WTC11 (cell line): Measurements from ENCODE around the gene B4GALNT3. TPM values are rescaled to one million over a fixed set of nuclear protein-coding genes. Genes with fewer than 3 reads are reported as not detected.

Source experiments
- ATAC-seq: fragments of 200-7000 bp; cut with Tn5 transposase; 2 replicates; pipeline ENCODE4 v1.10.0; 2021; ENCODE audit warnings: mild to moderate bottlenecking, moderate library complexity
- CTCF ChIA-PET: fragments of 300-600 bp; sonication (Branson Sonifier 250); formaldehyde crosslinking; loops from one replicate; lab custom pipeline; 2021; ENCODE audit warnings: antibody characterized with exemption; lab: Charles Lee
- POLR2A ChIA-PET: fragments of 350-600 bp; sonication (Branson Sonifier 250); formaldehyde crosslinking; loops from one replicate; lab custom pipeline; 2021; ENCODE audit warnings: antibody characterized with exemption; lab: Charles Lee
- DNase-seq: peaks from one replicate; pipeline ENCODE4 v3.0.0; 2021; ENCODE audit warnings: low spot score
- H3K27ac Mint-ChIP-seq: 2 replicates; pipeline ENCODE4 v1.8.0; 2021; ENCODE audit warnings: mixed read lengths
- H3K27me3 Mint-ChIP-seq: 2 replicates; pipeline ENCODE4 v1.8.0; 2021; ENCODE audit warnings: low read depth, mild to moderate bottlenecking, moderate library complexity, mixed read lengths
- H3K36me3 Mint-ChIP-seq: 2 replicates; pipeline ENCODE4 v1.8.0; 2021; ENCODE audit warnings: mixed read lengths
- H3K4me1 Mint-ChIP-seq: 2 replicates; pipeline ENCODE4 v1.8.0; 2022; ENCODE audit warnings: mixed read lengths
- H3K4me3 Mint-ChIP-seq: 2 replicates; pipeline ENCODE4 v1.8.0; 2021; ENCODE audit warnings: mild to moderate bottlenecking, moderate library complexity, mixed read lengths
- H3K9me3 Mint-ChIP-seq: 2 replicates; pipeline ENCODE4 v1.8.0; 2021; ENCODE audit warnings: mixed read lengths
- ATF6 ChIP-seq: sonication (generic); formaldehyde crosslinking; IDR thresholded peaks from 2 replicates; pipeline ENCODE4 v1.8.1; 2023; ENCODE audit warnings: mild to moderate bottlenecking, missing genetic modification reagents
- CTCF ChIP-seq: fragments of 200-600 bp; IDR thresholded peaks from 2 replicates; pipeline ENCODE4 v1.8.0; 2022; ENCODE audit warnings: antibody characterized with exemption
- ESRRA ChIP-seq: sonication (generic); formaldehyde crosslinking; IDR thresholded peaks from 2 replicates; pipeline ENCODE4 v1.8.1; 2022; ENCODE audit warnings: mild to moderate bottlenecking, missing genetic modification reagents, borderline replicate concordance
- ETV6 ChIP-seq: sonication (generic); formaldehyde crosslinking; IDR thresholded peaks from 2 replicates; pipeline ENCODE4 v1.8.1; 2022; ENCODE audit warnings: mild to moderate bottlenecking, missing genetic modification reagents
- FOXK1 ChIP-seq: sonication (generic); formaldehyde crosslinking; IDR thresholded peaks from 2 replicates; pipeline ENCODE4 v1.8.0; 2022; ENCODE audit warnings: mild to moderate bottlenecking, moderate library complexity, missing genetic modification reagents
- GABPB1 ChIP-seq: sonication (generic); formaldehyde crosslinking; IDR thresholded peaks from 2 replicates; pipeline ENCODE4 v1.8.1; 2023; ENCODE audit warnings: mild to moderate bottlenecking, missing genetic modification reagents
- MLX ChIP-seq: sonication (generic); formaldehyde crosslinking; IDR thresholded peaks from 2 replicates; pipeline ENCODE4 v1.8.1; 2023; ENCODE audit warnings: mild to moderate bottlenecking, missing genetic modification reagents, moderate library complexity
- MYBL2 ChIP-seq: sonication (generic); formaldehyde crosslinking; IDR thresholded peaks from 2 replicates; pipeline ENCODE4 v1.8.1; 2023; ENCODE audit warnings: mild to moderate bottlenecking, moderate library complexity, missing genetic modification reagents
- NFE2L1 ChIP-seq: sonication (generic); formaldehyde crosslinking; IDR thresholded peaks from 2 replicates; pipeline ENCODE4 v1.8.1; 2023; ENCODE audit warnings: missing genetic modification reagents
- SMAD4 ChIP-seq: sonication (generic); formaldehyde crosslinking; IDR thresholded peaks from 2 replicates; pipeline ENCODE4 v1.8.0; 2022; ENCODE audit warnings: mild to moderate bottlenecking, missing genetic modification reagents
- SOX15 ChIP-seq: fragments of 250-450 bp; sonication (Bioruptor Pico); IDR thresholded peaks from 2 replicates; pipeline ENCODE4 v1.9.0; 2021; ENCODE audit warnings: mild to moderate bottlenecking
- SP1 ChIP-seq: sonication (generic); formaldehyde crosslinking; conservative IDR thresholded peaks from 2 replicates; pipeline ENCODE4 v1.8.1; 2022; ENCODE audit warnings: missing genetic modification reagents
- TEAD1 ChIP-seq: sonication (generic); formaldehyde crosslinking; IDR thresholded peaks from 2 replicates; pipeline ENCODE4 v1.8.0; 2022; ENCODE audit warnings: mild to moderate bottlenecking, missing genetic modification reagents
- ZNF121 ChIP-seq: sonication (generic); formaldehyde crosslinking; IDR thresholded peaks from 2 replicates; pipeline ENCODE4 v1.8.0; 2023; ENCODE audit warnings: missing genetic modification reagents
- ZNF317 ChIP-seq: sonication (generic); formaldehyde crosslinking; IDR thresholded peaks from 2 replicates; pipeline ENCODE4 v1.8.1; 2023; ENCODE audit warnings: low read depth, mild to moderate bottlenecking, moderate library complexity, missing genetic modification reagents, borderline replicate concordance
- ZNF423 ChIP-seq: fragments of 250-450 bp; sonication (Bioruptor Pico); IDR thresholded peaks from 2 replicates; pipeline ENCODE4 v2.1.2; 2022; ENCODE audit warnings: mild to moderate bottlenecking, moderate library complexity
- total RNA-seq: library from RNA; stranded (reverse); gene quantifications from 3 replicates; pipeline ENCODE4 v1.2.3, GENCODE V29; 2021
- TF ChIP-seq, protein P1 (sequence below): sonication (generic); formaldehyde crosslinking; IDR thresholded peaks from 2 replicates; pipeline ENCODE4 v1.8.0; 2023; ENCODE audit warnings: missing genetic modification reagents, mild to moderate bottlenecking, borderline replicate concordance
- TF ChIP-seq, protein P2 (sequence below): sonication (generic); formaldehyde crosslinking; IDR thresholded peaks from 2 replicates; pipeline ENCODE4 v1.8.0; 2022; ENCODE audit warnings: mild to moderate bottlenecking, missing genetic modification reagents
- TF ChIP-seq, protein P3 (sequence below): sonication (generic); formaldehyde crosslinking; IDR thresholded peaks from 2 replicates; pipeline ENCODE4 v1.8.1; 2022; ENCODE audit warnings: mild to moderate bottlenecking, moderate library complexity, missing genetic modification reagents
- TF ChIP-seq, protein P4 (sequence below): sonication (generic); formaldehyde crosslinking; IDR thresholded peaks from 2 replicates; pipeline ENCODE4 v1.8.0; 2022; ENCODE audit warnings: missing genetic modification reagents
- TF ChIP-seq, protein P5 (sequence below): sonication (generic); formaldehyde crosslinking; IDR thresholded peaks from 2 replicates; pipeline ENCODE4 v1.8.0; 2022; ENCODE audit warnings: mild to moderate bottlenecking, missing genetic modification reagents

The B4GALNT3 gene
- total RNA-seq, 1 experiment from 2014 or later = 19.0 TPM

GRCh38 chr12:569803-570434 lies 110.2 kb downstream of the B4GALNT3 start:
- Mint-ChIP-seq H3K27ac (no peak overlapping the region), H3K4me1 (peaks cover 10% of the 10 kb centered on the region), H3K4me3 (peak overlapping the region; percentile 79), H3K36me3 (peaks cover 2% of the 10 kb centered on the region; the same call in 1 of the 2 replicates), H3K9me3 (peaks cover 8% of the 10 kb centered on the region), H3K27me3 (peaks cover 15% of the 10 kb centered on the region)
- POLR2A ChIA-PET = interaction anchor here (1.4 kb wide), 1 partner anchor 183 kb away, joined by 7 read pairs; the partner anchor contains the start of gene WNK1
- CTCF ChIA-PET = interaction anchor here (0.7 to 2.2 kb wide), 21 partner anchors 10 to 1060 kb away, joined by 3 to 35 read pairs (median 4); partner anchors contain the start of genes RAD52 and WNK1
- ATAC-seq (peak; percentile 73), DNase-seq (peak; percentile 88)
- TF ChIP-seq NFE2L1 = no peak
- TF ChIP-seq, protein P1, sequence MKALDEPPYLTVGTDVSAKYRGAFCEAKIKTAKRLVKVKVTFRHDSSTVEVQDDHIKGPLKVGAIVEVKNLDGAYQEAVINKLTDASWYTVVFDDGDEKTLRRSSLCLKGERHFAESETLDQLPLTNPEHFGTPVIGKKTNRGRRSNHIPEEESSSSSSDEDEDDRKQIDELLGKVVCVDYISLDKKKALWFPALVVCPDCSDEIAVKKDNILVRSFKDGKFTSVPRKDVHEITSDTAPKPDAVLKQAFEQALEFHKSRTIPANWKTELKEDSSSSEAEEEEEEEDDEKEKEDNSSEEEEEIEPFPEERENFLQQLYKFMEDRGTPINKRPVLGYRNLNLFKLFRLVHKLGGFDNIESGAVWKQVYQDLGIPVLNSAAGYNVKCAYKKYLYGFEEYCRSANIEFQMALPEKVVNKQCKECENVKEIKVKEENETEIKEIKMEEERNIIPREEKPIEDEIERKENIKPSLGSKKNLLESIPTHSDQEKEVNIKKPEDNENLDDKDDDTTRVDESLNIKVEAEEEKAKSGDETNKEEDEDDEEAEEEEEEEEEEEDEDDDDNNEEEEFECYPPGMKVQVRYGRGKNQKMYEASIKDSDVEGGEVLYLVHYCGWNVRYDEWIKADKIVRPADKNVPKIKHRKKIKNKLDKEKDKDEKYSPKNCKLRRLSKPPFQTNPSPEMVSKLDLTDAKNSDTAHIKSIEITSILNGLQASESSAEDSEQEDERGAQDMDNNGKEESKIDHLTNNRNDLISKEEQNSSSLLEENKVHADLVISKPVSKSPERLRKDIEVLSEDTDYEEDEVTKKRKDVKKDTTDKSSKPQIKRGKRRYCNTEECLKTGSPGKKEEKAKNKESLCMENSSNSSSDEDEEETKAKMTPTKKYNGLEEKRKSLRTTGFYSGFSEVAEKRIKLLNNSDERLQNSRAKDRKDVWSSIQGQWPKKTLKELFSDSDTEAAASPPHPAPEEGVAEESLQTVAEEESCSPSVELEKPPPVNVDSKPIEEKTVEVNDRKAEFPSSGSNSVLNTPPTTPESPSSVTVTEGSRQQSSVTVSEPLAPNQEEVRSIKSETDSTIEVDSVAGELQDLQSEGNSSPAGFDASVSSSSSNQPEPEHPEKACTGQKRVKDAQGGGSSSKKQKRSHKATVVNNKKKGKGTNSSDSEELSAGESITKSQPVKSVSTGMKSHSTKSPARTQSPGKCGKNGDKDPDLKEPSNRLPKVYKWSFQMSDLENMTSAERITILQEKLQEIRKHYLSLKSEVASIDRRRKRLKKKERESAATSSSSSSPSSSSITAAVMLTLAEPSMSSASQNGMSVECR (CRISPR knock-in tag) = 0 out of 2 replicates have a peak, but pooled peaks have one; percentile 80
- no peak for TF ChIP-seq SOX15 (CRISPR knock-in tag)
- no peak for TF ChIP-seq SMAD4 (CRISPR knock-in tag)
- peak; percentile 66; the same call in 1 of the 2 replicates for TF ChIP-seq ESRRA (CRISPR knock-in tag)
- TF ChIP-seq SP1 = 0 out of 2 replicates have a peak, but pooled peaks have one; percentile 23
- TF ChIP-seq, protein P2, sequence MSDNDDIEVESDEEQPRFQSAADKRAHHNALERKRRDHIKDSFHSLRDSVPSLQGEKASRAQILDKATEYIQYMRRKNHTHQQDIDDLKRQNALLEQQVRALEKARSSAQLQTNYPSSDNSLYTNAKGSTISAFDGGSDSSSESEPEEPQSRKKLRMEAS (CRISPR knock-in tag) = peak; percentile 58; the same call in 1 of the 2 replicates
- peak; percentile 12; the same call in 1 of the 2 replicates for TF ChIP-seq MYBL2 (CRISPR knock-in tag)
- TF ChIP-seq TEAD1 = peak; percentile 18; the same call in 1 of the 2 replicates
- TF ChIP-seq, protein P3, sequence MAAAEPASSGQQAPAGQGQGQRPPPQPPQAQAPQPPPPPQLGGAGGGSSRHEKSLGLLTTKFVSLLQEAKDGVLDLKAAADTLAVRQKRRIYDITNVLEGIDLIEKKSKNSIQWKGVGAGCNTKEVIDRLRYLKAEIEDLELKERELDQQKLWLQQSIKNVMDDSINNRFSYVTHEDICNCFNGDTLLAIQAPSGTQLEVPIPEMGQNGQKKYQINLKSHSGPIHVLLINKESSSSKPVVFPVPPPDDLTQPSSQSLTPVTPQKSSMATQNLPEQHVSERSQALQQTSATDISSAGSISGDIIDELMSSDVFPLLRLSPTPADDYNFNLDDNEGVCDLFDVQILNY = peak; percentile 53; the same call in 1 of the 2 replicates
- TF ChIP-seq, protein P4, sequence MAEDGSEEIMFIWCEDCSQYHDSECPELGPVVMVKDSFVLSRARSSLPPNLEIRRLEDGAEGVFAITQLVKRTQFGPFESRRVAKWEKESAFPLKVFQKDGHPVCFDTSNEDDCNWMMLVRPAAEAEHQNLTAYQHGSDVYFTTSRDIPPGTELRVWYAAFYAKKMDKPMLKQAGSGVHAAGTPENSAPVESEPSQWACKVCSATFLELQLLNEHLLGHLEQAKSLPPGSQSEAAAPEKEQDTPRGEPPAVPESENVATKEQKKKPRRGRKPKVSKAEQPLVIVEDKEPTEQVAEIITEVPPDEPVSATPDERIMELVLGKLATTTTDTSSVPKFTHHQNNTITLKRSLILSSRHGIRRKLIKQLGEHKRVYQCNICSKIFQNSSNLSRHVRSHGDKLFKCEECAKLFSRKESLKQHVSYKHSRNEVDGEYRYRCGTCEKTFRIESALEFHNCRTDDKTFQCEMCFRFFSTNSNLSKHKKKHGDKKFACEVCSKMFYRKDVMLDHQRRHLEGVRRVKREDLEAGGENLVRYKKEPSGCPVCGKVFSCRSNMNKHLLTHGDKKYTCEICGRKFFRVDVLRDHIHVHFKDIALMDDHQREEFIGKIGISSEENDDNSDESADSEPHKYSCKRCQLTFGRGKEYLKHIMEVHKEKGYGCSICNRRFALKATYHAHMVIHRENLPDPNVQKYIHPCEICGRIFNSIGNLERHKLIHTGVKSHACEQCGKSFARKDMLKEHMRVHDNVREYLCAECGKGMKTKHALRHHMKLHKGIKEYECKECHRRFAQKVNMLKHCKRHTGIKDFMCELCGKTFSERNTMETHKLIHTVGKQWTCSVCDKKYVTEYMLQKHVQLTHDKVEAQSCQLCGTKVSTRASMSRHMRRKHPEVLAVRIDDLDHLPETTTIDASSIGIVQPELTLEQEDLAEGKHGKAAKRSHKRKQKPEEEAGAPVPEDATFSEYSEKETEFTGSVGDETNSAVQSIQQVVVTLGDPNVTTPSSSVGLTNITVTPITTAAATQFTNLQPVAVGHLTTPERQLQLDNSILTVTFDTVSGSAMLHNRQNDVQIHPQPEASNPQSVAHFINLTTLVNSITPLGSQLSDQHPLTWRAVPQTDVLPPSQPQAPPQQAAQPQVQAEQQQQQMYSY = peak; percentile 92
- TF ChIP-seq CTCF = peak; percentile 72
- TF ChIP-seq ATF6 (CRISPR knock-in tag) = no peak
- TF ChIP-seq MLX (CRISPR knock-in tag) = 0 out of 2 replicates have a peak, but pooled peaks have one; percentile 18
- TF ChIP-seq ZNF317 = no peak
- peak; percentile 74 for TF ChIP-seq ETV6
- no peak for TF ChIP-seq ZNF121 (CRISPR knock-in tag)
- TF ChIP-seq GABPB1 (CRISPR knock-in tag) = peak; percentile 73
- no peak for TF ChIP-seq ZNF423
- TF ChIP-seq, protein P5, sequence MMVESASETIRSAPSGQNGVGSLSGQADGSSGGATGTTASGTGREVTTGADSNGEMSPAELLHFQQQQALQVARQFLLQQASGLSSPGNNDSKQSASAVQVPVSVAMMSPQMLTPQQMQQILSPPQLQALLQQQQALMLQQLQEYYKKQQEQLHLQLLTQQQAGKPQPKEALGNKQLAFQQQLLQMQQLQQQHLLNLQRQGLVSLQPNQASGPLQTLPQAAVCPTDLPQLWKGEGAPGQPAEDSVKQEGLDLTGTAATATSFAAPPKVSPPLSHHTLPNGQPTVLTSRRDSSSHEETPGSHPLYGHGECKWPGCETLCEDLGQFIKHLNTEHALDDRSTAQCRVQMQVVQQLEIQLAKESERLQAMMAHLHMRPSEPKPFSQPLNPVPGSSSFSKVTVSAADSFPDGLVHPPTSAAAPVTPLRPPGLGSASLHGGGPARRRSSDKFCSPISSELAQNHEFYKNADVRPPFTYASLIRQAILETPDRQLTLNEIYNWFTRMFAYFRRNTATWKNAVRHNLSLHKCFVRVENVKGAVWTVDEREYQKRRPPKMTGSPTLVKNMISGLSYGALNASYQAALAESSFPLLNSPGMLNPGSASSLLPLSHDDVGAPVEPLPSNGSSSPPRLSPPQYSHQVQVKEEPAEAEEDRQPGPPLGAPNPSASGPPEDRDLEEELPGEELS (CRISPR knock-in tag) = 0 out of 2 replicates have a peak, but pooled peaks have one; percentile 33
- TF ChIP-seq FOXK1 (CRISPR knock-in tag) = 0 out of 2 replicates have a peak, but pooled peaks have one; percentile 46
